Adipocyte (in vitro differentiated cells): ENCODE data around the gene ADAMTSL2.

Source experiments
- DNase-seq: peaks from one replicate; pipeline ENCODE4 v3.0.0-alpha.2; 2015; ENCODE audit warnings: low read depth
- H3K27me3 ChIP-seq: replicated peaks from 2 replicates; pipeline ENCODE4 v1.7.0; 2013; ENCODE audit warnings: mild to moderate bottlenecking, low read length, moderate library complexity; ENCODE audit not compliant: control insufficient read depth, insufficient read depth
- H3K36me3 ChIP-seq: 2 replicates; pipeline ENCODE4 v1.7.0; 2013; ENCODE audit warnings: low read length, mild to moderate bottlenecking, moderate library complexity; ENCODE audit not compliant: control insufficient read depth, insufficient read depth, severe bottlenecking
- H3K4me1 ChIP-seq: 2 replicates; pipeline ENCODE4 v1.7.0; 2013; ENCODE audit warnings: mild to moderate bottlenecking, low read length, moderate library complexity; ENCODE audit not compliant: control insufficient read depth, insufficient read depth
- H3K4me3 ChIP-seq: 2 replicates; pipeline ENCODE4 v1.7.0; 2013; ENCODE audit warnings: mild to moderate bottlenecking, low read length, moderate library complexity
- H3K9ac ChIP-seq: 2 replicates; pipeline ENCODE4 v1.7.0; 2013; ENCODE audit warnings: mild to moderate bottlenecking, low read length, moderate library complexity
- H3K9me3 ChIP-seq: 2 replicates; pipeline ENCODE4 v1.7.0; 2013; ENCODE audit warnings: mild to moderate bottlenecking, low read length, moderate library complexity; ENCODE audit not compliant: control insufficient read depth

ADAMTSL2 gene

DNA sequence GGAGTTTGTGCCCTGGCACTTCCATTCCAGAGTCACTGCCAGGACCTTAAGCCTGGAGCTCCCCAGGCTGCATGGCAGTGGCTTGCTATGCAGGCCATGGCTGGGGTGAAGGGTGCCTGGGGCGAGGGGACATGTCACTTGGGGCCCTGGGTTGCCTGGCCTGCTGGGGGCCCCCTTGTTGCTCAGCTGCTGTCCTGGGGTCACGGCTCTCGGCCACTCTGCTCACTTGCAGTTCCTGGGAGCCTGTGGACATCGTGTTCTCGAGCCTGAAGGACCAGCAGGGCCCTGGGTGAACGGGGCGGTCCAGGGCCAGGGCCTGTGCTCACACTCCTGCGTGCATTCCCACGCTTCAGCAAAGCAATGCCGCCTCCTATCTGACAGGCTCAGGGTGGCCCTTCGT, 41.1 kb upstream of the ADAMTSL2 start:
- Histone ChIP-seq H3K9ac (no peak overlapping the region), H3K4me1 (peaks cover 4% of the 10 kb centered on the region), H3K9me3 (no peaks in the 10 kb centered on the region), H3K27me3 (peaks cover 46% of the 10 kb centered on the region), H3K36me3 (no peaks in the 10 kb centered on the region), H3K4me3 (no peak overlapping the region)
- no peak for DNase-seq

GRCh38 chr9:133493845-133494540, 40.5 kb upstream of the ADAMTSL2 start:
- Histone ChIP-seq H3K4me1 (peaks cover 4% of the 10 kb centered on the region), H3K4me3 (no peak overlapping the region), H3K9ac (no peak overlapping the region), H3K36me3 (no peaks in the 10 kb centered on the region), H3K27me3 (peaks cover 49% of the 10 kb centered on the region), H3K9me3 (no peaks in the 10 kb centered on the region)
- no peak for DNase-seq

GRCh38 chr9:133494636-133495326, 39.7 kb upstream of the ADAMTSL2 start:
- peaks cover 45% of the 10 kb centered on the region for H3K27me3 ChIP-seq
- H3K4me1 ChIP-seq = peaks cover 4% of the 10 kb centered on the region
- DNase-seq = no peak
- H3K9me3 ChIP-seq = no peaks in the 10 kb centered on the region
- H3K9ac ChIP-seq = no peak overlapping the region
- no peak overlapping the region for H3K4me3 ChIP-seq
- H3K36me3 ChIP-seq = no peaks in the 10 kb centered on the region

DNA sequence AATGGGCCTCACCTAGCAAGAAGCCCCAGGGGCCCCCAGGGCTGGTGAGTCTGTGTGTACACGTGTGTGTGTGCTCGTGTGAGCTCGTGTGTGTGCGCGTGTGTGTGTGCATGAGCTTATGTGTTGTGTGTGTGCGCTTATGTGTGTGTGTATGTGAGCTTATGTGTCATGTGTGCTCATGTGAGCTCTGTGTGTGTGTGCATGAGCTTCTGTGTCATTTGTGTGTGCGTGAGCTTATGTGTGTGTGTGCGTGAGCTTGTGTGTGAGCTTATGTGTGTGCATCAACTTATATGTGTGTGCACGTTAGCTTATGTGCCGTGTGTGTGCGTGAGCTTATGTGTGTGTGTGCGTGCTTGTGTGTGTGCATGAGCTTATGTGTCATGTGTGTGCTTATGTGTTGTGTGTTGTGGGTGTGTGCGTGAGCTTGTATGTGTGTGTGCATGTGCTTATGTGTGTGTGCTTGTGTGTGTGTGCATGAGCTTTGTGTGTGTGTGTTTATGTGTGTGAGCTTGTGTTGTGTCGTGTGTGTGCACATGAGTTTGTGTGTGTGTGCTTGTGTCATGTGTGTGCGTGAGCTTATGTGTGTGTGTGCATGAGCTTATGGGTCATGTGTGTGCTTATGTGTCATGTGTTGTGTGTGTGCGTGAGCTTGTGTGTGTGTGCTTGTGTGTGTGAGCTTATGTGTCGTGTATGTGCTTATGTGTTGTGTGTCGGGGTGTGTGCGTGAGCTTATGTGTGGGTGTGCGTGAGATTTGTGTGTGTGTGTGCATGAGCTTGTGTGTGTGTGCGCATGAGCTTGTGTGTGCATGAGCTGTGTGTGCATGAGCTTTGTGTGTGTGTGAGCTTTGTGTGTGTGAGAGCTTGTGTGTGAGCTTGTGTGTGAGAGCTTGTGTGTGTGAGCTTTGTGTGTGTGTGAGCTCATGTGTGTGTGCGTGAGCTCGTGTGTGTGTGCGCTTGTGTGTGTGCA, 38.9 kb upstream of the ADAMTSL2 start:
- no peaks in the 10 kb centered on the region for H3K9me3 ChIP-seq
- no peaks in the 10 kb centered on the region for H3K36me3 ChIP-seq
- peaks cover 45% of the 10 kb centered on the region for H3K27me3 ChIP-seq
- no peak for DNase-seq
- H3K9ac ChIP-seq = no peak overlapping the region
- H3K4me3 ChIP-seq = no peak overlapping the region
- peaks cover 4% of the 10 kb centered on the region for H3K4me1 ChIP-seq

DNA sequence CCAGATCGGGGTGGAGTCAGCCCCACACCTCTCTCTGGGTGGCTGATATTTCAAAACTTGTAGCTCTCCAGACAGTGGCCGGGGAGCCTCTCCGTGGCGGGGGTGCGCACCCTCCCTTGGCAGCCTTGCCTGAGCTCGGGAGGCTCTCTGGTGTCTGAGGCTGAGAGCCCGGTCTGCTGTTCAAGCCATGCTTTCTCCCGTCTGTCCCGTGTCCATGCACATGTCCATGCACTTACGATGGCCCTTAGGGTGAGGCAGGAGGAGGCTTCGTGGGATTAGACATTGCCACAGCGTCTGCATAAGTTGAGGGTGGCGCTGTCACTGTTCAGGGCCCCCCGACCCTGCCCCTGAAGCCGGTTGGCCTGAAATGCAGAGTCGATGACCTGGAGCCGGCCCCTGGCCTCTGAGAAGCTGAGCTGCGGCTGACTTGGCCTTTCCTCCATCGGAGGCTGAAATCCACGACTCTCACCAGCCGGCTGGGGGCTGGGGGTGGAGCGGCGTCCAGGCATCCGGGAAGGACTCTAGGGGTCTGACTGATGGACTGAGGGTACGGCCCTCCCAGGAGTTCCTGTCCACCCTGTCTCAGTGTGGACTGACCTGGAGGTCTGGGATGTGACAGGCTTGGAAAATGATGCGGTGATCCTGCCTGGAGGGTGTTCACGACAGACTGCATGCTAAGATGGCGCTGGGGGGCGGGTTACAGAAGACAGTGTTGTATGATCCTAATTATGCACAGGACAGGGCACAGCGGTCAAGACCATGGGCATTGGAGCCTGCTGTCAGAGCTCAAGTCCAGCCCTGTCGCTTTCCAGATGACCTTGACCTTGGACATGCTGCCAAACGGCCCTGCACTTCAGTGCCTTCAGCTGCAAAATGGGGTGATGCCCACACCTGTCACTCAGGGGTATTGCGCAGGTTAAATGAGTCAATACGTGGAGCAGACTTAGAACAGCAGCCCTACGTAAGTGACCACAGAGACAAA, 37.4 kb upstream of the ADAMTSL2 start:
- Histone ChIP-seq H3K9me3 (peaks cover 13% of the 10 kb centered on the region), H3K9ac (no peak overlapping the region), H3K27me3 (peaks cover 38% of the 10 kb centered on the region), H3K4me1 (peaks cover 4% of the 10 kb centered on the region), H3K36me3 (no peaks in the 10 kb centered on the region), H3K4me3 (no peak overlapping the region)
- no peak for DNase-seq

DNA sequence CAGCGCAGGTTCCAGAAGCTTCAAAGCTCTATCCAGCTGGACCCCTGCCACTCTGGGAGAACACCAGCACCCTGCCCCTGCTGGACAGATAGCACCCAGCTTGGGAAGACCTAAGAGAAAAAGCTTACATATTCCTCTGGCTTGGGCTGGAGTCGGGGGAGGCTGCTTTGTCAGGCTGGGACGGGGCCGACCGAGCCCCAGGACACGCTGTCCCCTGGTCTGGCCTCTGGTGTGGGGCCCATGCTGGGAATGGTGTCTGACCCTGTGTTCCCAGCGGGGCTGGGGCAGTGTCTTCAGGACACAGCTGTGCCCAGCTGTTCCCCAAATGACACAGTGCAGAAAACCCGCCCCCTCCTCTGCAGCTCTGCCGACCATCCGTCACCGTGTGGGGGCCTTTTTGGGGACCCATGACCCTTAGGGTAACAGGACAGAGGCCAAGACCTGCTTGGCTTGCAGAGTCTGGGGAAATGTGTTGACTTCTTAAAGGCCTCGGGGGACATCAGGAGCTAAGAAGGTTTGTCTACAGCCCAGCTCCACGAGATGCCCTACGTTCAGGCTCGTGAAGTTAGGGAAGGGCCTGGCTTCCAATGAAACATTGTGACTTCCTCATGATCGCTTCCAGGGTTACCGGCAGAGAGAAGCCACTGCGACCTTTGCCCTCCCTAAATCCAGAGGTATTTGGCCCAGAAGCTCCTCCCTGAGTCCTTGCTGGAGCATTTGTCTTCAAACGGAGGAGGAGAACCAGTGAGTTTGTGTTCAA, 35.2 kb upstream of the ADAMTSL2 start:
- Histone ChIP-seq H3K9ac (no peak overlapping the region), H3K9me3 (peaks cover 22% of the 10 kb centered on the region), H3K36me3 (no peaks in the 10 kb centered on the region), H3K4me3 (no peak overlapping the region), H3K4me1 (peaks cover 4% of the 10 kb centered on the region), H3K27me3 (peaks cover 38% of the 10 kb centered on the region)
- DNase-seq = no peak

DNA sequence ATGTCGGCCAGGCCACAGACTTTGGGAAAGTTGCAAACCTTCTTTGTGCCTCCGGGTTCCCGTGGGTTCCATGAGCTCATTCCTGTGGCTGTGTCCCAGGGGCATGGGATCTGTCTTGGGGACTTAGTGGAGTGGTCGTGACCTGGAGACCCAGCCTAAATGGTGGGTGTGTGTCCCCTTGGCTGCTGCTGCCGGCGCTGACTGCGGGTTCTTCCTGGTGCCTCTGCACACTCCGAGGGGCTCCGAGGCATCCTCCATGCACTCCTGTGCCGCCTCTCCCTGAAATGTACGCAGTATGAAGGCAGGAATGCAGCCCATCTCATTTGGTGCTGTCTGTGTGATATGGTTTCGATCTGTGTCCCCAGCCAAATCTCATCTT, 34.6 kb upstream of the ADAMTSL2 start:
- Histone ChIP-seq H3K4me1 (peaks cover 4% of the 10 kb centered on the region), H3K27me3 (peaks cover 34% of the 10 kb centered on the region), H3K36me3 (no peaks in the 10 kb centered on the region), H3K4me3 (no peak overlapping the region), H3K9ac (no peak overlapping the region), H3K9me3 (peaks cover 22% of the 10 kb centered on the region)
- no peak for DNase-seq

DNA sequence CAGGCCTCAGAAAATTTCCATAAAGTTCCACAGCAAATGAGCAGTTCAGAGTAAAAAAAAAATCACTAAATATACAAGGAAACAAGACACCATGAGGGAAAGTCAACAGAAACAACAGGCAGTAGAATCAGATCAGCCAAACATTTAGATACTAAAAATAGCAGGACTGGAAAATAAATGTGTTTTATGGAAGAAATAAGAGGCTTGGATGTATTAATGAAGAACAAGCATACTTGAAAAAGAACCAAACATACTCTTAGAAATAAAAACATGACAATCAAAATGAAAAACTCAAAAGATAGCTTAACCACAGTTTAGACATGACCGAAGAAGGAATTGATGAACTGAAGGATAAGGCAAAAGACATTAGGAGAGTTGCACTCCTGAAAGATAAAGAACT, 32.4 kb upstream of the ADAMTSL2 start:
- H3K9me3 ChIP-seq = peaks cover 22% of the 10 kb centered on the region
- DNase-seq = no peak
- H3K4me3 ChIP-seq = no peak overlapping the region
- H3K27me3 ChIP-seq = peaks cover 17% of the 10 kb centered on the region
- H3K36me3 ChIP-seq = no peaks in the 10 kb centered on the region
- peaks cover 16% of the 10 kb centered on the region for H3K4me1 ChIP-seq
- H3K9ac ChIP-seq = no peak overlapping the region

DNA sequence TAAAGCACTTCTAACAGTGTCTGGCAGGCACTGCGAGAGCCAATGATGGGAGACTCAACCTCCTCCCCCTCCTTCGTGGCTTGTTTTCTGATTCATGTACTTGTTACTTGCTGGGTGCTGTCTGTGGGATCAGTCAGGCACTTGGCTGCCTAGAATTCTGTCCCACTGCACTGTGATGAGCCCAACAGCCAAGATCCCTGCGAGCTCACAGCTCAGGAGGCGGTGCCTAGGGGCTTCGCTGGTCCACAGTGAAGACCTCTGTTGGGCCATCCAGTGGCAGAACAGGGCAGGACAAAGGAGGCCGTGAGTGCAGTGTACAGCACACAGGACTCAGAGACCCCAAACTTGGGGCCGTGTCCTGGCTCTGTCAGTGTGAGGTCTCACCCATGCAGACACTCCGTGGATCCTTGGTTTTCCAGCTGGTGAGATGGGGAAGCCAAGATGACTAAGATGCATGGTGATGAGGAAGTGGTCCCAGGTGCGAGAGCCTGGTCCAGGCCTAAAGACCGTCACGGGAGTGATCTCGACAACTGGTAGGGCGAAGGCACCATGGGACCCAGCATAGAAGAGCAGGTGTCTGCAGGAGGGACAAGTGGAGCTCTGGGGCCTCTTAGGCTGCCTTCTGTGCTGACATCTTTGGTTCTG, 29.2 kb upstream of the ADAMTSL2 start:
- peaks cover 16% of the 10 kb centered on the region for H3K4me1 ChIP-seq
- H3K9me3 ChIP-seq = peaks cover 22% of the 10 kb centered on the region
- no peak for DNase-seq
- peaks cover 3% of the 10 kb centered on the region for H3K27me3 ChIP-seq
- H3K4me3 ChIP-seq = no peak overlapping the region
- no peak overlapping the region for H3K9ac ChIP-seq
- no peaks in the 10 kb centered on the region for H3K36me3 ChIP-seq
